Stimulated activated CD8-positive, alpha-beta memory T cell treated with anti-CD3 and anti-CD28 coated beads, Interleukin-4, amount 100 ng/mL, for 1 hour (primary cell): ENCODE measurements around the gene CD81.

Experiments
- DNase-seq, 2 donors: peaks; one replicate each; pipeline ENCODE4 v3.0.0-alpha.2; 2020; ENCODE audit warnings: low read depth in 2 of 2, low spot score in 1 of 2

CD81 gene

DNA sequence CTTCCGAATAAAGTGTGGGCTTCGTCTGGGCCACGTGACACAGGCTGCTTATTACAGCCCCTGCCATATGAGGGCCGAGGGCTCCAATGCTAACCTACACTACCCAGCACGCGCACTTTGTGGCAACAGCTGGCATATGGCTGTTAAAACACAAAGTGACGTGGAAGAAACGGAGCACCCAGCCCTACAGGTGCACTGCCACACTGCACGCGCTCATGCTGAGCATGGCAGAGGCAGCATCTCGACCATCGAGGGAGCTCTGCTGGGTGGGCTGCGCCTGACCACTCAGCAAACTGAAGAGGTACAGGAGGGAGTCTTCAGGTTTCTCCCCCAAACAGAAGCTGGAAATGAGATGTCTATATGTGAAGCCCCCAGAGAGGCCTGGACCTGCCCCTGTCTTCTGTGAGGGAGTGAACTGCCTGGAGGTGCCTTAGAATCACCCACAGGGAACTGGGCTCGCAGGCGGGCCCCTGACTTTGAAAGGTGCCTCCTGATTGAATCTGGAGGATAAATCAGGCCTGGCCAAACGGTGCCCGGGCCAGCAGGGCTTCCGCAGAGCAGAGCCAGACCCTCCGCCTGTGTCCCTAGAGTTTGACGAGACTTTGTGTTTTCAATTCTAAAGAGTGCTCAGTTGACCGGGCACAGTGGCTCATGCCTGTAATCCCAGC, 41.7 kb downstream of the CD81 start:
- no peak for DNase-seq

- DNase-seq: peak in 1 of 2 donors; percentile 31
These were observed 42.8 kb downstream of the CD81 start for GRCh38 chr11:2419638-2420501.

- peak; percentile 42 to 46 for DNase-seq
These were observed 43.6 kb downstream of the CD81 start for GRCh38 chr11:2420502-2421225.

DNA sequence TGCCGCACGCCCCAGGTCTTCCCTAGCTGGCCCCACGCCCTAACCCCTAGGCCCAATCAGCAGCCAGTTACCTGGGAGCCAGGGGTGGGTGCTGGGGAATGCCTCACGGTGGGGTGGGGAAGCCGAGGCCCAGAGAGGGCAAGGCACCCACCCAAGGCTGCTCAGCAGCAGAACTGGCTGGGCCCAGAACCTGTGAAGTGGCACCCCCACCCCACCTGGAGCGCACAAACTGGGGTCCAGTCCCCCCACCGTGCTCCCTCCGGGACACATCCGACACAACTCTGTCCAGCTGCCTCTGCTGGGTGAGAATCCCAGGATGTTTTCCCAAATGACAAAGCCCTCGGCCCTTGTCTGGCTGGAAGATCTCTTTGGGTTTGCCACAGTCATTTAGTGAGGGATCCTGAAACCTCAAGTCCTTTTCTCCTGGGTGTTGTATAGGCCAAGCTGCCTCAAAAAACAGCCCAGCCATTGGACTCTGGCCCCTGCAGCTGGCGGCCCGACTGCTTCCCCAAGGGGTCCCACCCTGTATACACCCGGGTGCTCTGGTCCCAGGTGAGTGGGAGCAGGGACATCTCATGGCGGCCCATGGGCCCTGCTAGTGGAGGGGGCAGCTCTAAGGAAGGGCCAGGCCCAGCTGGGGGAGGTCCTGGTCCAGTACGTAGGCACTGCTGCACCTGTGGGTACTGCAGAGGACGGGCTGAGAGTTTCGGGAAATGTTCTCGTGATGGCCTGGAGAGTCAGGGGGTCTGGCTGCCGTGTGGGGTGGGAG, 44.3 kb downstream of the CD81 start:
- DNase-seq: no peak

DNA sequence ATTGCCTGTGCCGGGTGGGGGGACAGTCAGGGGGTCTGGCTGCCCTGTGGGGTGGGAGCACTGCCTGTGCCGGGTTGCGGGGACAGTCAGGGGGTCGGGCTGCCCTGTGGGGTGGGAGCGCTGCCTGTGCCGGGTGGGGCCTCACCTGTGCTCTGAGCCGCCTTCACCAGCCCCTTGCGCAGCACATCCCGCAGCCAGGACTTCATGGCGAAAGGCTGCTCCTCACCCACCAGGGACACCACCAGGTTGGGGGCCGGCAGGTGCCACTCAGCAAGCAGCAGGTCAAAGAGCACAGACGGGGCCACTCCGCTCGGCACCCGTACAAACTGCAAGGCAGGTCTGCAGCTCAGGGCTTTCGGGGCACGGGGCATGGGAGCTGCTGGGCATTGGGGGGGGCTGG, 44.9 kb downstream of the CD81 start:
- no peak for DNase-seq

- no peak for DNase-seq
These were observed 45.5 kb downstream of the CD81 start for GRCh38 chr11:2422461-2423156.

DNA sequence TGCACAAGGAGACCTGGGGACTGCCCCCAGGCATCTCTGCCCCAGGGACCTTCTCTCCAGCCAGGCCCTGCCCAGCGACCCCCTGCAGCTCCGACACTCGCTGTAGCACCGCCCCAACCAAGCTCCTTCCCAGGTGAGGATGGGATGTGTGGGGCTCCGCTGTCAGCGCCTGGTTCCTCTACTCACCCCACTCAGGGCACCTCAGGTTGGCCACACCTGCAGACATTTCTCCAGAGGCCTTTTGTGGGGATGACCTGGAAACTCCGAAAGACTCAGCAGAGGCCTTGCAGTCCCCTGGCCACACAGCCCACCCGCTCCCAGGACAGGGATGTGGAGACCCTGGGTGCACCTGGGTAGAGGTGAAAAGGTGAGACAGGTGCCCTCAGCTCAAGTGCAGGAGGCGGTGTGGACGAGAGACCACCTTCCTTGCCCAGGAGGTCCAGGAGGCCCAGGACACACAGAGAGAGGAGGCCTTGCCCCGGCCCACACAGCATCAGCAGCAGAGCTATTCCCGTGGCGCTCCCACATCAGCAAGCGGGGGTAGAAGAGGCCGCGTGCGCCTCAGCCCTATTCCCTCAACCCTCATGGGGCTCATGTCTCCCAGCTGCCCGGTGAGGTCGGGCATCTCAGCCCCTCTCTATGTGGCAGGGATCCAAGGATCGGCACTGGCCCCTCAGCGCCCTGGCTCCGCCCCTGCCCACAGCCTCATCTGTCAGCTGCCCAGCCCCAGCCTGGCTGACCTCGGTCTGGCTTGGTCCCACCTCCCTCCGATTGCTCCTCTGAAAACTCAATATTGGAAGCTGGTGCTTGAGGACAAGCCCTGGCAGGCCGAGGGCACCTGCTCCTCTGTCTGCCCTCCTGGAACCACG, 46.3 kb downstream of the CD81 start:
- DNase-seq: no peak

GRCh38 chr11:2424811-2425495, 47.8 kb downstream of the CD81 start:
- DNase-seq: no peak

DNA sequence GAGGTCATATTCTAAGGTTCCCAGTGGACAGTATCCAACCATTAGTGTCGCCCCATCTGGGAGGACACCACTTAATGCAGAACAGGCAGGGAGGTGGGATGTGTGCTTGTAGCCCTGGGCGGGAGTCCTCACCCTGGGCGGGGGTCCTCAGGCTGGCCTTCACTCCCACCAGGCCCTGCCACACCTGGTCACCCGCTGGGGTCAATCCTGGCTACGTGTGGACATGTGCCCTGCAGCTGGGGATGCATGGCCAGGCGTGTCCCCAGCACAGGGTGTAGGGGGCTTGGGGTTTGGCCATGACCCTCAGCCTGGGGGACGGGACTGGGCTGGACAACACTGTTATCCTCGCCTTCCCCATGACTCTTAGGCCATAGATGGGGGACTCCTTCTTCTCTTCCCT, 48.4 kb downstream of the CD81 start:
- DNase-seq: no peak

DNA sequence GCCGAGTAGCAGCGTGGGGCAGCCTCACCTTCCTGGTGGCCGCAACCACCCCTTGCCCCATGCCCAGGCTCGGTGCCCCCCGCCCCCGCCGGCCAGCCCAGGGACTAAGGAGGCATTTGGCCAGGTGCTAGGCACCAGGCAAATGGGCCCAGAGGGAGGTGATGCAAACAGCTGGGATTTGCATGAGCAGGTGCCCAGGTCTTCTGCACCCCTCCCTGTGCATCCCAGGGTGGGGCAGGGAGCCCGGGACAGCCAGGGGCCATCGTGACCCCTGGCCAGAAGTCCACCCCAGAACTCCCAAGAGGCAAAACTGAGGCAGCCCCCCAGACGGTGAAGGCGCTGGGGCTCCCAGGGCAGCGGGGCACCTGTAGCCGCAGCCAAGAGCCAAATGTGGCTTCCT, 49.1 kb downstream of the CD81 start:
- DNase-seq: no peak

DNA sequence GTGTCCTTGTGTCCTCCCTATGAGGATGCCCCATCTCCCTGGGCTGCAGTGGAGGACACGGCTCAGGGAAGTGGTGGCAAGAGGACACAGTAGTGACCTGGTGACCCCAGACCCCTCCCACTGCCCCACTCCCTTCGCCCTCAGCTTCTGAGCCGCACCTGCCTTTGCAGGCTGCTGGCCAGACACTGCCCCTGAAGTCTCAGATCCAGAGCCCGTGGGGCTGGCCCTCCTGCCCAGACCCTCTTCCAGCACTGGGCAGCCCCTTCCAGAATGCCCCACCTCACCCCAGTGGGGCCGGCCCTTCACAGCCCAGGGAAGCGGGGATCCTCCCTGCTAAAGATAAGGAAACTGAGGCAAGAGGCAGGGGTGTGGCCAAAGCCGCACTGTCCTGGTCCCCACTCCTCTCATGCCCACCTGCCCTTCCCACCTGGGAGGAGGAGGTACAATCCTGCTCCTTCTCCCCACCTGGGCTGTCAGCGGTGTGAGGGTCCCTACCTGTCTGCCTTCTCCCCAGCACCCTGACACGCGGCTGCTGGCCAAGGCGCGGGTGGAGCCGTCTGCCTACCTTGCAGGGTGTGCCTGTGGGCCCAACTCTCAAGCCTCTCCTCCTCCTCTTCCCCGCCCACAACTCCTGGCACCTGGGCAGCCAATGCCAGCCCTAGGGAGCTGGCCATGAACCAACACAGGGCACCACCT, 49.9 kb downstream of the CD81 start:
- DNase-seq: no peak

DNA sequence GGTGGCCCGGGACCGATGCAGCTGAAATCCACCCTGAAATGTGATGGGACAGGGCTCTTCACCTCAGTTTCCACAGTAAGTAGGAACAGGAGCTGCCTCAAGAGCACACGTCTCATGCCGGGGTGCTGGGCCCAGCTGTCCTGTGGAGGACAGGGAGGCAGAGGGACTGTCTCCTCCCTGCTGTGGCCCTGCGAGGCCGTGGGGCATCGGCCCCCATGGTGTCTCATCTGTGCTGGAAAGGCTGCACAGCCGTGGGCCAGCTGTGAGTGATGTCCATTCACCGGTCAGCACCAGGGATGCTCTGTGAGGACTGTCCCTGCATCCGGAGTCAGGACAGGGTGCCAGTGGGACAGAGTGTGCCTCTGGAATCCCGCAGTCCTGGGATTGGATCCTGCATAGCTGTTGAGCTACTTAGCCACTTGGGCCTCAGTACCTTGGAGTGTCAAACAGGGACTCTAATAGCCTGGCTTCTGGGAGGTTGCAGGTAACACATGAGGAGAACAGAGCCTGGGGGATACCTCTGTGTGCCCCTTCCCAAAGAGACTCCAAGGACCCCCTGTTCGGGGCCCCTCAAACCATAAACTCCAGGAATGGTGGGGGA, 50.7 kb downstream of the CD81 start:
- no peak for DNase-seq

DNA sequence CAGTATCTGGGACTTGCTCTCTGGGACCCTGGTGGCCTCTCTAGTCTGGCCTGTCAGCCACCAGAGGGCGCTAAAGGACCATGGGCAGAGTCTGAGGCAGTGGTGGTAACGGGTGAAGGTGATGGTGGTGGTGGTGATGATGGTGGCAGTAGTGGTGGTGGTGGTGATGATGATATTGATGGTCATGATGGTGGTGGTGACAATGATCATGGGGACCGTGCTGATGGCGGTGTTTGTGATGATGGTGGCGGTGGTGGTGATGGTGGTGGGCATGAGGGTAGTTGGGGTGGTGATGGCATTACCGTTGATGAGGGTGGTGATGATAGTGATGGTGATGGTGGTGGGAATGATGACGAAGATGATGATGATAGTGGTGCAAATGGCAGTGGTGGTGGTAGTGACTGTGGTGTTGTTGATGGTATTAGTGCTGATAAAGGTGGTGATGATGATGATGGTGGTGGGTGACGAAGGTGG, 51.2 kb downstream of the CD81 start:
- peak; percentile 78 to 85 for DNase-seq

DNA sequence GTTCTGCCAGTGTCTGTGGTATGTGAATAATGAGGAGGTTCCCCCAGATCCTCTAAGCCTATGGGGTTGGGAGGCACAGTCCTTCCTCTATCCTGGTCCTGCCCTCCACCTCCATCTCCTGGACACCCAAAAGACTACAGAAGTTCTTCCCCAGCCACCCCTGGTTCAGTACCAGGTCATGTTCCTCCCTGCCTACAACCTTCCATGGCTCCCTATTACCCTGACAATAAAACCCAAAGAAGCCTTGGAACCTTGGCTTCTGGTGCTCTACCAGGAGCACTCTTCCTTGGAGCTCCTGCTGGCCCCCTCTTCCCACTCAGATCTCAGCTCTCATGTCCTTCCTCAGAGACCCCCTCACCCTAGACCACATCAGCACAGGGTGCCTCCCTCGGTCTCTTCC, 54.3 kb downstream of the CD81 start:
- DNase-seq: no peak

- no peak for DNase-seq
These were observed 55.1 kb downstream of the CD81 start for GRCh38 chr11:2432171-2432621.

DNA sequence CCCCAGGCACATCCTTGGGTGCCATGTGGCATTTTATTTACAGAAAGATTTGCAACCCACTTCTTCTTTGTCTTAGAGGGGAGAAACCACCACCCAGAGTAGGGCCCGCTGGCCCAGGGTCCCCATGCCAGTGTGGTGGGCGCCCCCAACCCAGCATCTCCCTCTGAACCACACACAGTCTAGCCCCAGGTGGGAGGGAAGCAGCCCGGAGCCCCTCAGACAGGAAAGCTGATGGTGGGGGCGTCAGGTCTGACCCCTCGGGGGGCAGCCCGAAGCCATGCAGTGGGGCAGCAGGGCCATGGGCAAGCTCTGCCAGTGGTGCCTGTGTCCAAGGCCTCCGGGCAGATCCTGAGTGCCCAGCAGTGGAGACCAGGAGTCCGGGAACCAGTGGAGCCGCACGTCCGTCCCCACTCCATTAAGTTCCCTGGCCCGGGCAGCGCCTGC, 55.5 kb downstream of the CD81 start:
- DNase-seq: no peak

GRCh38 chr11:2433106-2433925, 56.2 kb downstream of the CD81 start:
- DNase-seq: no peak
